Measurements from ENCODE around the gene OSBPL5.

Gene OSBPL5

GRCh38 chr11:3155691-3156258 lies 9.3 kb downstream of the OSBPL5 start:
- H3K4me3 ChIP-seq (ENCODE audit: low read length): no peak overlapping the region
- no peak for DNase-seq (ENCODE audit: low read depth, low spot score)

- H3K4me3 ChIP-seq (ENCODE audit: low read length): no peak overlapping the region
Measured at GRCh38 chr11:3155216-3155615, 9.9 kb downstream of the OSBPL5 start.

GRCh38 chr11:3154001-3154599 lies 11.0 kb downstream of the OSBPL5 start:
- H3K4me3 ChIP-seq (ENCODE audit: low read length): no peak overlapping the region
- no peak for DNase-seq (ENCODE audit: low read depth, low spot score)

More at GRCh38 chr11:3155216-3155615, 9.9 kb downstream of the OSBPL5 start:
- no peak for DNase-seq (ENCODE audit: low read depth, low spot score)

- DNase-seq (ENCODE audit: low read depth, low spot score): no peak
- no peak overlapping the region for H3K4me3 ChIP-seq (ENCODE audit: low read length)
Measured at GRCh38 chr11:3153291-3153861, 11.7 kb downstream of the OSBPL5 start.

GRCh38 chr11:3152471-3153110 lies 12.5 kb downstream of the OSBPL5 start:
- no peak for DNase-seq (ENCODE audit: low read depth, low spot score)
- H3K4me3 ChIP-seq (ENCODE audit: low read length): no peak overlapping the region

GRCh38 chr11:3150726-3151125 lies 14.4 kb downstream of the OSBPL5 start:
- H3K4me3 ChIP-seq (ENCODE audit: low read length): no peak overlapping the region
- no peak for DNase-seq (ENCODE audit: low read depth, low spot score)

GRCh38 chr11:3149852-3150188 lies 15.3 kb downstream of the OSBPL5 start:
- no peak for DNase-seq (ENCODE audit: low read depth, low spot score)
- no peak overlapping the region for H3K4me3 ChIP-seq (ENCODE audit: low read length)

- no peak overlapping the region for H3K4me3 ChIP-seq (ENCODE audit: low read length)
- DNase-seq (ENCODE audit: low read depth, low spot score): no peak
Measured at GRCh38 chr11:3148990-3149851, 15.9 kb downstream of the OSBPL5 start.

- no peak for DNase-seq (ENCODE audit: low read depth, low spot score)
- no peak overlapping the region for H3K4me3 ChIP-seq (ENCODE audit: low read length)
Measured at GRCh38 chr11:3148255-3148989, 16.7 kb downstream of the OSBPL5 start.

- no peak overlapping the region for H3K4me3 ChIP-seq (ENCODE audit: low read length)
- DNase-seq (ENCODE audit: low read depth, low spot score): no peak
Measured at GRCh38 chr11:3147626-3148025, 17.5 kb downstream of the OSBPL5 start.

- H3K4me3 ChIP-seq (ENCODE audit: low read length): no peak overlapping the region
Measured at GRCh38 chr11:3147257-3147619, 17.9 kb downstream of the OSBPL5 start.

GRCh38 chr11:3146612-3147256 lies 18.4 kb downstream of the OSBPL5 start:
- H3K4me3 ChIP-seq (ENCODE audit: low read length): no peak overlapping the region
- DNase-seq (ENCODE audit: low read depth, low spot score): no peak

More at GRCh38 chr11:3147257-3147619, 17.9 kb downstream of the OSBPL5 start:
- DNase-seq (ENCODE audit: low read depth, low spot score): no peak

GRCh38 chr11:3145206-3145520 lies 19.9 kb downstream of the OSBPL5 start:
- no peak for DNase-seq (ENCODE audit: low read depth, low spot score)
- no peak overlapping the region for H3K4me3 ChIP-seq (ENCODE audit: low read length)

- no peak for DNase-seq (ENCODE audit: low read depth, low spot score)
- H3K4me3 ChIP-seq (ENCODE audit: low read length): no peak overlapping the region
Measured at GRCh38 chr11:3144296-3145205, 20.6 kb downstream of the OSBPL5 start.

- H3K4me3 ChIP-seq (ENCODE audit: low read length): no peak overlapping the region
- no peak for DNase-seq (ENCODE audit: low read depth, low spot score)
Measured at GRCh38 chr11:3143136-3143880, 21.8 kb downstream of the OSBPL5 start.

GRCh38 chr11:3140291-3140603 lies 24.9 kb downstream of the OSBPL5 start:
- no peak overlapping the region for H3K4me3 ChIP-seq (ENCODE audit: low read length)
- no peak for DNase-seq (ENCODE audit: low read depth, low spot score)
